Loucy (cell line): Measurements from ENCODE around the gene COMMD1.

ENCODE experiments used
- H2AFZ ChIP-seq: fragments of 200-600 bp; sonication (generic); 2 replicates; pipeline ENCODE4 v1.6.0; 2016; ENCODE audit warnings: antibody characterized with exemption, mild to moderate bottlenecking, low read length, moderate library complexity
- H3F3A ChIP-seq: fragments of 200-600 bp; 2 replicates; pipeline ENCODE4 v1.6.0; 2016; ENCODE audit warnings: antibody characterized with exemption, low read depth, mild to moderate bottlenecking
- H3K27me3 ChIP-seq: fragments of 200-600 bp; sonication (generic); 2 replicates; pipeline ENCODE4 v1.6.1; 2014; ENCODE audit warnings: low read length, mild to moderate bottlenecking; ENCODE audit not compliant: insufficient read depth, poor library complexity, severe bottlenecking
- H3K36me3 ChIP-seq: fragments of 200-600 bp; sonication (generic); 2 replicates; pipeline ENCODE4 v1.6.1; 2016; ENCODE audit warnings: low read length; ENCODE audit not compliant: insufficient read depth
- H3K4me1 ChIP-seq: fragments of 200-600 bp; sonication (generic); 2 replicates; pipeline ENCODE4 v1.5.1; 2014; ENCODE audit warnings: low read length, mild to moderate bottlenecking; ENCODE audit not compliant: insufficient read depth, poor library complexity, severe bottlenecking
- H3K4me2 ChIP-seq: fragments of 200-600 bp; sonication (generic); 2 replicates; pipeline ENCODE4 v1.6.0; 2014; ENCODE audit warnings: antibody characterized with exemption, low read length, low read depth, mild to moderate bottlenecking; ENCODE audit not compliant: poor library complexity, severe bottlenecking
- H3K4me3 ChIP-seq: fragments of 200-600 bp; sonication (generic); 2 replicates; pipeline ENCODE4 v1.5.1; 2014; ENCODE audit warnings: low read length, mild to moderate bottlenecking, mixed read lengths; ENCODE audit not compliant: poor library complexity, severe bottlenecking
- H3K79me2 ChIP-seq: fragments of 200-600 bp; sonication (generic); 2 replicates; pipeline ENCODE4 v1.6.1; 2014; ENCODE audit warnings: low read length; ENCODE audit not compliant: insufficient read depth
- H3K9ac ChIP-seq: fragments of 200-600 bp; sonication (generic); 2 replicates; pipeline ENCODE4 v1.6.0; 2014; ENCODE audit warnings: mild to moderate bottlenecking, low read depth, low read length, moderate library complexity; ENCODE audit not compliant: poor library complexity, severe bottlenecking
- H3K9me2 ChIP-seq: fragments of 200-600 bp; sonication (generic); replicated peaks from 2 replicates; pipeline ENCODE4 v1.6.1; 2016; ENCODE audit warnings: low read depth, low read length, mixed read lengths
- H3K9me3 ChIP-seq: fragments of 200-600 bp; sonication (generic); 2 replicates; pipeline ENCODE4 v1.6.1; 2014; ENCODE audit warnings: mild to moderate bottlenecking, antibody characterized with exemption, low read length, low read depth; ENCODE audit not compliant: insufficient read depth
- H4K20me1 ChIP-seq: fragments of 200-600 bp; sonication (generic); 2 replicates; pipeline ENCODE4 v1.6.0; 2014; ENCODE audit warnings: antibody characterized with exemption, low read length, mild to moderate bottlenecking; ENCODE audit not compliant: insufficient read depth, poor library complexity, severe bottlenecking
- EZH2phosphoT487 ChIP-seq: fragments of 200-600 bp; IDR thresholded peaks from 2 replicates; pipeline ENCODE4 v1.6.1; 2018; ENCODE audit warnings: antibody characterized with exemption, mild to moderate bottlenecking, moderate library complexity, borderline replicate concordance
- TF ChIP-seq, protein P1 (sequence below): fragments of 200-600 bp; sonication (generic); conservative IDR thresholded peaks from 2 replicates; pipeline ENCODE4 v1.5.1; 2014; ENCODE audit warnings: mild to moderate bottlenecking, antibody characterized with exemption, low read length

The COMMD1 gene

GRCh38 chr2:62016957-62017356 is 111.5 kb downstream of the COMMD1 start:
- H2AFZ ChIP-seq: no peak overlapping the region
- no peaks in the 10 kb centered on the region for H3K9me3 ChIP-seq
- no peak overlapping the region for H3K4me2 ChIP-seq
- no peaks in the 10 kb centered on the region for H3K36me3 ChIP-seq
- H3K4me1 ChIP-seq: peaks cover 19% of the 10 kb centered on the region
- no peaks in the 10 kb centered on the region for H3K27me3 ChIP-seq
- H3K4me3 ChIP-seq: no peak overlapping the region
- H3K9me2 ChIP-seq: no peaks in the 10 kb centered on the region
- H3K79me2 ChIP-seq: no peaks in the 10 kb centered on the region; the same call in 1 of the 2 replicates
- TF ChIP-seq EZH2phosphoT487: no peak
- TF ChIP-seq, protein P1, sequence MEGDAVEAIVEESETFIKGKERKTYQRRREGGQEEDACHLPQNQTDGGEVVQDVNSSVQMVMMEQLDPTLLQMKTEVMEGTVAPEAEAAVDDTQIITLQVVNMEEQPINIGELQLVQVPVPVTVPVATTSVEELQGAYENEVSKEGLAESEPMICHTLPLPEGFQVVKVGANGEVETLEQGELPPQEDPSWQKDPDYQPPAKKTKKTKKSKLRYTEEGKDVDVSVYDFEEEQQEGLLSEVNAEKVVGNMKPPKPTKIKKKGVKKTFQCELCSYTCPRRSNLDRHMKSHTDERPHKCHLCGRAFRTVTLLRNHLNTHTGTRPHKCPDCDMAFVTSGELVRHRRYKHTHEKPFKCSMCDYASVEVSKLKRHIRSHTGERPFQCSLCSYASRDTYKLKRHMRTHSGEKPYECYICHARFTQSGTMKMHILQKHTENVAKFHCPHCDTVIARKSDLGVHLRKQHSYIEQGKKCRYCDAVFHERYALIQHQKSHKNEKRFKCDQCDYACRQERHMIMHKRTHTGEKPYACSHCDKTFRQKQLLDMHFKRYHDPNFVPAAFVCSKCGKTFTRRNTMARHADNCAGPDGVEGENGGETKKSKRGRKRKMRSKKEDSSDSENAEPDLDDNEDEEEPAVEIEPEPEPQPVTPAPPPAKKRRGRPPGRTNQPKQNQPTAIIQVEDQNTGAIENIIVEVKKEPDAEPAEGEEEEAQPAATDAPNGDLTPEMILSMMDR: no peak
- no peaks in the 10 kb centered on the region for H3F3A ChIP-seq
- H3K9ac ChIP-seq: peak overlapping the region; percentile 12
- H4K20me1 ChIP-seq: no peaks in the 10 kb centered on the region

DNA sequence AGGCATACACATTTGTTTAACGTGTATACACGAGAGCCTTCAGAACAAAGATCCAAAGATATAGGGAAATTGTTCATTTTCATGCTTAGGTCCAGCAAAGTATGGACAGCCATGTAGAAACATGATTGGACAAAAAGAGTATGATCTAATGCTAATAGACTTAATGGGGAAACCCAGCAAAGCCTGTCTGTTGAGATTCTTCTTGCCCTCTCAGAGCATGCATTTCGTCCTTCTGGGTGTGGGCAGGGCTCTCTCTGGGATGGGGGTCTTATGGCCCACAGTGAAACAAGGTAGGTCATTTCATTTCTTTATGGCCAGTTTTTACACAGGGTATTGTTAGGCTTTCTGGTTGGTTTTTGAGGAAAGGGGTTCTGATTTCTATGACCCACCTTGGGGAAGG is 124.4 kb downstream of the COMMD1 start:
- TF ChIP-seq, protein P1: no peak
- TF ChIP-seq EZH2phosphoT487: no peak
- Histone ChIP-seq H3K9ac (no peak overlapping the region), H3K9me3 (no peaks in the 10 kb centered on the region), H4K20me1 (no peaks in the 10 kb centered on the region), H3K4me2 (no peak overlapping the region), H3K4me3 (no peak overlapping the region), H3K27me3 (no peaks in the 10 kb centered on the region), H2AFZ (no peak overlapping the region), H3F3A (no peaks in the 10 kb centered on the region), H3K79me2 (peaks cover 10% of the 10 kb centered on the region; the same call in 1 of the 2 replicates), H3K36me3 (no peaks in the 10 kb centered on the region), H3K9me2 (no peaks in the 10 kb centered on the region), H3K4me1 (peaks cover 37% of the 10 kb centered on the region)

DNA sequence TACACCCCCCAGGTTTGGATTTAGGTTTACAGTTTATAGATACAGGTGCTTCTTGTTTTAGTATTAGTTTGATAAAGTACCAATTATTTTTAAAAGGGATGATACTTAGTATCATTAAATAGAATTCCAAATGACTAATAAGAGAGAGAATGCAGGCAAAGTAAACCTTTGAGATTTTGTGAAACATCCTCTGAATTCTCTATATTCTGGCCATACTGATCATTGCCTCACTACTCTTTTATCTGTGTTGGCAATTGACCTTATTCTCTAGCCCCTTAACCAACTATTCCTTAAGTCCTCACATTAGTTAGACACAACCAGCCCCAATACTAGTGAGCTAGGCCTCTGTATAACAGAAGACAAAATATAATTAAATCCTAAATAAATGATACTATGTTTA is 125.4 kb downstream of the COMMD1 start:
- no peak overlapping the region for H2AFZ ChIP-seq
- peaks cover 43% of the 10 kb centered on the region for H3K4me1 ChIP-seq
- H3K4me3 ChIP-seq: no peak overlapping the region
- H3K27me3 ChIP-seq: no peaks in the 10 kb centered on the region
- H3K9ac ChIP-seq: no peak overlapping the region
- peaks cover 10% of the 10 kb centered on the region; the same call in 1 of the 2 replicates for H3K79me2 ChIP-seq
- no peak for TF ChIP-seq EZH2phosphoT487
- TF ChIP-seq, protein P1: no peak
- no peaks in the 10 kb centered on the region for H3K9me2 ChIP-seq
- no peaks in the 10 kb centered on the region for H3F3A ChIP-seq
- H3K4me2 ChIP-seq: no peak overlapping the region
- no peaks in the 10 kb centered on the region for H3K36me3 ChIP-seq
- H3K9me3 ChIP-seq: no peaks in the 10 kb centered on the region
- H4K20me1 ChIP-seq: no peaks in the 10 kb centered on the region
